Keratinocyte (primary cell): ENCODE data around the gene TIMMDC1.

Experiments
- CTCF ChIP-seq, 3 experiments: IDR thresholded peaks in 1 of 3; conservative IDR thresholded peaks in 1 of 3; optimal IDR thresholded peaks in 1 of 3; 2 replicates in 2 of 3; 3 replicates in 1 of 3; pipeline versions ENCODE3 to v1.5.1; 2011; ENCODE audit warnings: low read length in 3 of 3, mild to moderate bottlenecking in 3 of 3, moderate library complexity in 2 of 3, control low read depth in 1 of 3, inconsistent platforms in 1 of 3; ENCODE audit not compliant: insufficient read depth in 2 of 3; ENCODE audit errors: extremely low read depth in 1 of 3
- EZH2 ChIP-seq: IDR thresholded peaks from one replicate; pipeline ENCODE4 v1.6.1; 2012; ENCODE audit warnings: inconsistent platforms, mild to moderate bottlenecking, low read length, moderate library complexity

- TF ChIP-seq CTCF (optimal IDR thresholded peaks at IDR 0.05 in 1 of 3, IDR thresholded peaks at IDR 0.05 in 1 of 3, conservative IDR thresholded peaks at IDR 0.05 in 1 of 3; ENCODE audit: extremely low read depth in 1 of 3, insufficient read depth in 2 of 3, low read length in 3 of 3): no peak
- TF ChIP-seq EZH2: no peak
These were observed 70.8 kb downstream of the TIMMDC1 start for GRCh38 chr3:119569156-119569555.
